Ectodermal cell (in vitro differentiated cells): ENCODE results near the gene STRN4.

ENCODE experiments used
- H3K27ac ChIP-seq: 2 replicates; pipeline ENCODE4 v1.7.0; 2013; ENCODE audit warnings: mild to moderate bottlenecking, low read depth, low read length; ENCODE audit not compliant: insufficient read depth, poor library complexity, severe bottlenecking
- H3K27me3 ChIP-seq: 2 replicates; pipeline ENCODE4 v1.7.0; 2013; ENCODE audit warnings: mild to moderate bottlenecking, low read length; ENCODE audit not compliant: insufficient read depth, control insufficient read depth, poor library complexity, severe bottlenecking
- H3K36me3 ChIP-seq: one replicate; pipeline ENCODE4 v1.7.0; 2013; ENCODE audit warnings: low read length; ENCODE audit not compliant: control insufficient read depth, insufficient read depth
- H3K4me1 ChIP-seq: one replicate; pipeline ENCODE4 v1.7.0; 2013; ENCODE audit warnings: low read length; ENCODE audit not compliant: control insufficient read depth, insufficient read depth
- H3K4me3 ChIP-seq: 2 replicates; pipeline ENCODE4 v1.7.0; 2013; ENCODE audit warnings: low read depth, low read length, control low read depth; ENCODE audit not compliant: insufficient read depth
- H3K9me3 ChIP-seq: 2 replicates; pipeline ENCODE4 v1.7.0; 2013; ENCODE audit warnings: mild to moderate bottlenecking, low read length, moderate library complexity; ENCODE audit not compliant: control insufficient read depth
- WGBS, 2 experiments: methylation state at CpG; one replicate each; pipeline ENCODE4 v1.1.7; 2013; ENCODE audit warnings: missing lambda C conversion rate in 2 of 2; 5-methylcytosine and 5-hydroxymethylcytosine counted together

Gene STRN4

DNA sequence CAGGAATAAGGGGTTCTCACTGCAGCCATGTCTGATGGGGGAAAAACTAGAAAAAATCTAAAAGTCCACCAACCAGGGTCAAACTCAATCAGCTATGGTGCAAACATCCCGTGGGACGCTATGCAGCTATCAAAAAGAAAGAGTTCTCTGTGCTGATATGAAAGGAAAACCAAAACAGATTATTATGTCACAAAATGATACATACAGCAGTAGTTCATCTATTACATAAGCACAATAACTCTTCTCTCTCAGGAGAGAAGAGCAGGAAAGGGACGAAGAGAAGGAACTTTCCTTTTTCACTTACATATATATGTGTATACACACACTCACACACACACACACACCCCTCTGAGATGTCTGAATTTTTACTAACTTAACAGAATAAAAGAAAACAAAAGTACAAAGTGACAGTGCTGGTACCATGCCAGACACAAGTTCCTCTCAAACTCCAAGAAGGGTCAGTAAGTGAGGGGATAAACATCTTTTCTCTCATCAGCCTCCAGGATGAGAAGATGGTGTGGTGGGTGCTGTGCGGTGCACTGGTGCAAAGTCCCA, 3.2 kb downstream of the STRN4 start:
- no peak overlapping the region for H3K27ac ChIP-seq
- WGBS, 2 experiments, result 87 to 94% methylated on average over 3 of the region's 4 CpGs
- H3K27me3 ChIP-seq, result no peaks in the 10 kb centered on the region
- H3K4me3 ChIP-seq, result no peak overlapping the region
- peaks cover 7% of the 10 kb centered on the region for H3K36me3 ChIP-seq
- H3K9me3 ChIP-seq, result no peaks in the 10 kb centered on the region
- H3K4me1 ChIP-seq, result peaks cover 23% of the 10 kb centered on the region

DNA sequence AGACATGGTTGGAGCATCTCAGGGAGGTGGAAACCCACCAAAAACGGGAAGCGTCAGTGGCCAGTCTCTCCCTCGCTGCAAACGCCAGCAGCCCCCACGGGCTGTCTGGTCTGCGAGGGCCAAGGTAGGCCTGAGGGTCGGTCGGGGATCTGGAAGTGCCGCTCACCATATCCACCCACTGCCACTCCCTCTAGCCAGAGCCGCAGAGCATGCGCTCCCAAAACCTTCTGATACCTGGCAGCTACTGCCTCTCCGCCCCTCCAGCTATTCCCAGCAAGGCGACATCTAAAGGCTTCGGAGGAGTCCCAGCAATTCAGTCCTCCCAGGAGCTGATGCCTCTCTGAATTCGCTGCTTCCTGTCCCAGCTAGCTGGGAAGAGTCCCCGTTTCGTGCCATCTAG, 4.8 kb downstream of the STRN4 start:
- WGBS, 2 experiments, result 89 to 91% methylated on average over 17 of the region's 17 CpGs
- Histone ChIP-seq H3K27me3 (no peaks in the 10 kb centered on the region), H3K36me3 (peaks cover 10% of the 10 kb centered on the region)

DNA sequence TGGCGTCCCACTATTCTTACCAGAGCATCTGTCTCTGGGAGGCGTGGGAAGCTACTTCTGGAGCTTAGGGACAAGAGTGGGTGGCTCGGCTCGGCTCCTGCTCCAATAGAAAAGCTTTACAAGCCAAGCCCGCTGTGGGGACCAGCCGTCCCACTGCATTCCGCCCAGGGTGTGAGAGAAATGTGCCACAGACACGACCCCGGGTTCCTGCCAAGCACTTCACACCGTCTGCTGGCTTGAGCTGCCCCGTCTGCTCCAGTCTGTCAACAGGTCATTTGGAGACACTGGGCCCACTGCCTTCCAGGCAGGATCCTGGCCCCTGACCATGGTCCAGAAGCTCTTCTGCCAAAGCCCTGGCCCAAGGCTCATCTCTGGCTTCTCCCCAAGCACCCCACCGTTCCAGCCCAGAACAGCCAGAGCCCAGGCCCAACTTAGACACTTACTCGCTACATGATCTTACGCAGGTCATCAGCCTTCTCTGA, 6.9 kb downstream of the STRN4 start:
- 94% methylated on average over 14 of the region's 14 CpGs for WGBS, 2 experiments
- Histone ChIP-seq H3K4me3 (no peak overlapping the region), H3K27ac (no peak overlapping the region), H3K4me1 (peaks cover 19% of the 10 kb centered on the region), H3K27me3 (no peaks in the 10 kb centered on the region), H3K36me3 (peaks cover 14% of the 10 kb centered on the region), H3K9me3 (no peaks in the 10 kb centered on the region)

More for the DNA sequence above, 4.8 kb downstream of the STRN4 start:
- H3K27ac ChIP-seq, result no peak overlapping the region
- H3K9me3 ChIP-seq, result no peaks in the 10 kb centered on the region
- no peak overlapping the region for H3K4me3 ChIP-seq
- peaks cover 27% of the 10 kb centered on the region for H3K4me1 ChIP-seq

DNA sequence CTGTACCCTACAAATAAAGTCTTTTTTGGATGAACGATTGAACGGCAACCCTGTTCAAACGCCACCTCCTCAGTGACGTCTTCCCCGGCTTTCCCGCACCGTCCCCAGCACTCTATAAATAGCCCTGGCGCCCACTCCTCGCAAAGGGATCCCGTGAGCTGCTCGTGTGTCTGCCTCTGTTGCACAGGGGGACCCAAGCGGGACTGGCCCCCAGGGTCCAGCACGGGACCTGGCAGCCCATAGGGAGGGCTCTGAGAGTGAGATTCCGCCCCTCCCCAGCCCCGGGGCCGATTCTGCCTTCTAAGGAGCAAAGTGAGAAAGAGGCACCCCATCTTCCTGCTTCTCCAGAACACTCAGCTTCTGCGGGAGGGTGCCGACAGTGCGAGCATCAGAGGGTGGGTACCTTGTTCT, 8.5 kb downstream of the STRN4 start:
- Histone ChIP-seq H3K36me3 (peaks cover 17% of the 10 kb centered on the region), H3K9me3 (no peaks in the 10 kb centered on the region), H3K27ac (no peak overlapping the region), H3K27me3 (no peaks in the 10 kb centered on the region), H3K4me3 (no peak overlapping the region), H3K4me1 (peaks cover 19% of the 10 kb centered on the region)
- WGBS, 2 experiments, result 92 to 94% methylated on average over 19 of the region's 19 CpGs

DNA sequence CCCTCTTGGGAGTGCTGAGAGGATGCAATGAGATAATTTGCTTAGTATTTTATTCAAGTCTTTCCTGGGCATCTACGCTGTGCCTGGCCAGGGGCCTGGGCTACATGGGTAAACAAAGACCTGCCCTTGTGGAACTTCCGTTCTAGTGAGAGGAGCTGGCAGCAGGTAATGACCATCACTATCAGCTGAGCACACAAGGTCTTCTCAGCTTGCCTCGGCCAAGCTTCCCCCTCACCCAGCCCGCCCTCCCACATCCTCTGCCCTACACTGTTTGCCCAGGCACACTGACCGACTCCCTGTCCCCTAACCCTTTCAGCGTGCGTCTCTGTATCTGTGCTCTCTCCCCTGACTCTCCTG, 9.0 kb downstream of the STRN4 start:
- Histone ChIP-seq H3K4me1 (peaks cover 19% of the 10 kb centered on the region), H3K4me3 (no peak overlapping the region), H3K9me3 (no peaks in the 10 kb centered on the region), H3K27me3 (no peaks in the 10 kb centered on the region), H3K27ac (no peak overlapping the region), H3K36me3 (peaks cover 17% of the 10 kb centered on the region)
- WGBS, 2 experiments, result 84 to 88% methylated on average over 7 of the region's 7 CpGs

DNA sequence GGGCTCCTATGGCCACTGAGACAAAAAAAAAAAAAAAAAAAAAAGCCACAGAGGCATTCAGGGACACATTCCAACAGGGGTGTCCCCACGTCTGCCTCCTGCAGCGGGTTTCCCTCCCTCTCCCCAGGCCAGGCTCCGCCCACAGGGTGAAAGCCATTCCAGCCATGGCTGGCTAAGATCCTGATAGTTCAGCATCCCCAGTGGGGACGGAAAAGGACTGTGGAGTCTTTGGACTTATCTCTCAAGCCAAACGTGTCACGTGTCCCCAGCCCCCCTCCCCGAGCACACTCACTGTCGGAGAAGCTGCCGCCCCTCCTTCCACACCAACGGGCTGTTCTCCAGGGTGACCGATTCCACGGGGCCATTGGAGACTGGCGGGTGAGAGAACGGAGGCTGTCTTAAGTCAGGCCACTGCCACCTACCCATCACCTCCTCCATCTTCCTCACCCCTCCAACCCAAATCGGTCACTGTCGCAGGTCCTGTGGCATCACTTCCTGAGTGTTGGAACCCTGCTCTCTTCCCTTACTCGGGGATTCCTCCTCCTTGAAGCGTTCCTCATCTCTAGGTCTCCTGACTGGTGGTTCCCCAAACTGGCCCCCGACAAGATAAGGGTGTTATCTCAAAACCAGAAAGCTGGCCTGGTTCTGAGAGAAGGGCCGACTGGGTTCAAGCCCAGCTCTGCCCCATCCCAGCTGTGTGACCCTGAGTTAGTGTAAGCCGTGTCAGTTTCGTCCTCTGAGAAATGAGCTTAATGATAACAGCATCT, 9.5 kb downstream of the STRN4 start:
- WGBS, 2 experiments, result 88 to 92% methylated on average over 22 of the region's 22 CpGs
- no peaks in the 10 kb centered on the region for H3K27me3 ChIP-seq
- peaks cover 17% of the 10 kb centered on the region for H3K36me3 ChIP-seq
- no peak overlapping the region for H3K4me3 ChIP-seq
- no peaks in the 10 kb centered on the region for H3K9me3 ChIP-seq
- H3K27ac ChIP-seq, result no peak overlapping the region
- peaks cover 19% of the 10 kb centered on the region for H3K4me1 ChIP-seq

DNA sequence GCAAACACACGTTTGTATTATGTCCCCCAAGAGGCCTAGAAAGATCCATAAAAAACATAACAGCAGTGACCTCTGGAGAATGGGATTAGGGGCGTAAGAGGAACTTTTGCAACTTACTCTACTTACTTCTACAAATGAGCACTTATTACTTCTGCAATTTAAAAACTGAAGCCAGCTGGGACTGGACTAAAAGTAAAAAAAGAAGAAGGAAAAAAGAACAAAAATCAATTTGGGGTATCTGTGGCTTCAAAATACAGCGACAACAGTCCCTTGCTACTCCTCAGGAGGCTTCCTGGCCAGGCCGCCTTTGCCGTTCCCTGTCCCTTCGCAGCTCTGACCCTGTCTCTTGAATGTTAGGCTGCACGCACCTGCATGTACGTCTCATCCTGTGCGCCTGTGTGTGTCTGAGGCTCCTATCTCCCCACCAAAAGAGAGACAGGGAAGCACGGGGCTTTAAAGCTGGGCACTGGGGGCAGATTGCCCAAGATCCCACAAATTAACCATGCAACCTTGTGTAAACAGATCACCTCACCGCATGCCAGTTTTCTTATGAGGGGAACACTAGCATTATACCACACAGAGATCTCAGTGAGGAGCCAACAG, 12.5 kb downstream of the STRN4 start:
- Histone ChIP-seq H3K4me3 (no peak overlapping the region), H3K9me3 (no peaks in the 10 kb centered on the region), H3K36me3 (peaks cover 34% of the 10 kb centered on the region), H3K4me1 (peaks cover 12% of the 10 kb centered on the region), H3K27me3 (no peaks in the 10 kb centered on the region), H3K27ac (no peak overlapping the region)
- WGBS, 2 experiments, result 93 to 95% methylated on average over 11 of the region's 11 CpGs

DNA sequence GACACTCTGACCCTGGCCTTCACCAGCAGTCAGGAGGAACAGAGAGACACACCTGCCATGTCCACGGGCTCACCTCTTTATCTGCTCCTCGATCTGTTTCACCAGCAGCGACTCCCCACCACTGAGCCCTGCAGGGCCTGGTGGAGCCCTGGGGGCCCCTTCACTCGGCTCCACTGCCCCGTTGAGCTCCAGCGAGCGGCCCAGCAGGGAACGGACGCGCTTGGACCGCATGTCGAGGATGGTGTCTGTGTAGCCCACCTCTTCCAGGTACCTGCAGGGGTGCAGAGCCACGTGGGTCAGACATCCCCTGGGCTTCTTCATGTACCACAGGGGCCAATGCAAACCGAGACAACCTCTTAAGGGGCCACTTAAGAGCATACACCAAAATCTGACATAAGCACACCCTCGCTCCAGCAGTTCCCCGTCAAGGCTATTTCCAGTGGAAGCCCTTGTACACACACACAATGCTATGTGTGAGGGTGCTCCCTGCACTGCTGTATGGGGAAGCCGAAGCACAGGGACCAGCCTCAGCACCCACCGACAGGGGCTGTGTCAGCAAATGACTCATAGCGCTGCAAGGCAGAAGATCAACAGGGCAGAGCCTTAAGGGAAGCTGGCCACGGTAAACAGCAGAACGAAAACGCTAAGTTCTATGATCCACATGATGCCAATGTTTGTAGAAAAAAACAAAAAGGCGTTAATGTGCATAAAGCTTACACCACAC, 13.1 kb downstream of the STRN4 start:
- Histone ChIP-seq H3K27me3 (no peaks in the 10 kb centered on the region), H3K4me1 (peaks cover 5% of the 10 kb centered on the region), H3K9me3 (no peaks in the 10 kb centered on the region), H3K36me3 (peaks cover 41% of the 10 kb centered on the region), H3K27ac (no peak overlapping the region), H3K4me3 (no peak overlapping the region)
- 95% methylated on average over 23 of the region's 23 CpGs for WGBS, 2 experiments

DNA sequence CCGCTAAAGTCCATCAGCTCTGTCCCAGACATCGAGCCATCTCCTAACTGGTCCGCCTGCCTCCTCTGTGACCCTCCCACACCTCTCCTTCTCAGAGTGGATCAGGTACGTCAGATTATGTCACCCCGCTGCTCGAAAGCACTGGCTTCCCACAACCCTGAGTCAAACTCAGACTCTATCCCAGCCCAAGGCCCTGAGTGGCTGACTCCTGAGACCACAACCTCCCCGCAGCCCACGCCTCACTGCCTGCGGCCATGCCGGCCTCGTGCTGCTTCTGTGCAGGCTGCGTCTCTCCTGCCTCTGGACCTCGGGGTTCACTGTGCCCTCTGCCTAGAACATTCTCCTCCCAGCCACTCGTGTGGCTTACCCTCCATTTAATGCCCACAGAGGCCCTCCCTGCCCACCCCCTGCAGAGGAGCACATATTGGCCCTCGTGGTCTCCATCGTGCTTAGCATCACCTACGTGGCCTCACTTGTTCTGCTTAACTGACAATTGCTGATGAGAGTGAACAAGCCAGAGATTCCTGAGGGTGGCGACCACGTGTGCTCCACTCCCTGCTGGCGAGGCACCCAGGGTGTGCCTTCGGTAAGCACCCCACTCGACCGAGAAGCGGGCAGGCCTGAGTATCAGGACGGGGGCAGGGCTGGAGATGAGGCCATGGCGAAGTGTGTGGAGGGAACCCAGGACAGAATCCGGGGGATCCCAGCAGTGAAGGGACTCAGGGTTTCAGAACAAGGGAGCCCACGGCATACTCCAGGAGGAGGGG, 13.9 kb downstream of the STRN4 start:
- Histone ChIP-seq H3K4me1 (no peaks in the 10 kb centered on the region), H3K4me3 (no peak overlapping the region), H3K36me3 (peaks cover 41% of the 10 kb centered on the region), H3K9me3 (no peaks in the 10 kb centered on the region), H3K27me3 (no peaks in the 10 kb centered on the region), H3K27ac (no peak overlapping the region)
- 93 to 95% methylated on average over 28 of the region's 28 CpGs for WGBS, 2 experiments
